Keratinocyte (primary cell): ENCODE measurements around the gene NEXN. TPM values are rescaled to one million over a fixed set of nuclear protein-coding genes. Genes with fewer than 3 reads are reported as not detected.
A peak's percentile ranks its signal among the peaks of the same experiment; 100 is the strongest.

Experiments
- DNase-seq: peaks from one replicate; pipeline ENCODE4 v3.0.0-alpha.2; 2011; ENCODE audit warnings: low read depth, missing footprints, low spot score
- FAIRE-seq: peaks from 2 replicates; lab custom pipeline; 2011; peaks lifted over from hg19 to GRCh38; lab: Jason Lieb, UNC
- H2AFZ ChIP-seq: 2 replicates; pipeline ENCODE4 v1.6.0; 2012; ENCODE audit warnings: low read length, control low read depth, inconsistent platforms; ENCODE audit not compliant: control insufficient read depth
- H3K27ac ChIP-seq: 2 replicates; pipeline ENCODE4 v1.5.1; 2011; ENCODE audit warnings: low read length; ENCODE audit not compliant: control insufficient read depth, insufficient read depth
- H3K27me3 ChIP-seq: 3 replicates; pipeline ENCODE4 v1.6.0; 2011; ENCODE audit warnings: low read length; ENCODE audit not compliant: control insufficient read depth, insufficient read depth; ENCODE audit errors: extremely low read depth
- H3K36me3 ChIP-seq, 2 experiments: 2 replicates in 1 of 2; 3 replicates in 1 of 2; pipeline ENCODE4 v1.5.1; 2011; ENCODE audit warnings: low read length in 2 of 2, mild to moderate bottlenecking in 1 of 2; ENCODE audit not compliant: control insufficient read depth in 2 of 2, insufficient read depth in 2 of 2; ENCODE audit errors: extremely low read depth in 1 of 2
- H3K4me1 ChIP-seq: 3 replicates; pipeline ENCODE4 v1.5.1; 2011; ENCODE audit warnings: low read length; ENCODE audit not compliant: control insufficient read depth, insufficient read depth; ENCODE audit errors: extremely low read depth
- H3K4me2 ChIP-seq: 3 replicates; pipeline ENCODE4 v1.6.0; 2011; ENCODE audit warnings: low read depth, low read length; ENCODE audit not compliant: control insufficient read depth, insufficient read depth; ENCODE audit errors: extremely low read depth
- H3K4me3 ChIP-seq, 3 experiments: fragments of 200-600 bp in 1 of 3; sonication (generic) in 1 of 3; 2 replicates in 2 of 3; 3 replicates in 1 of 3; pipeline ENCODE4 v1.5.1; 2011 to 2016; ENCODE audit warnings: low read length in 3 of 3, mild to moderate bottlenecking in 3 of 3, control low read depth in 2 of 3, inconsistent platforms in 1 of 3, low read depth in 1 of 3, mixed read lengths in 1 of 3, mixed run types in 1 of 3, moderate library complexity in 1 of 3; ENCODE audit not compliant: control insufficient read depth in 2 of 3, insufficient read depth in 2 of 3; ENCODE audit errors: extremely low read depth in 1 of 3
- H3K79me2 ChIP-seq: 2 replicates; pipeline ENCODE4 v1.6.0; 2012; ENCODE audit warnings: low read length; ENCODE audit not compliant: control insufficient read depth, insufficient read depth
- H3K9ac ChIP-seq: 3 replicates; pipeline ENCODE4 v1.6.0; 2011; ENCODE audit warnings: low read length; ENCODE audit not compliant: control insufficient read depth, insufficient read depth; ENCODE audit errors: extremely low read depth
- H3K9me1 ChIP-seq: 3 replicates; pipeline ENCODE4 v1.6.0; 2011; ENCODE audit warnings: low read length; ENCODE audit not compliant: control insufficient read depth, insufficient read depth; ENCODE audit errors: extremely low read depth
- H3K9me3 ChIP-seq: 2 replicates; pipeline ENCODE4 v1.5.1; 2012; ENCODE audit warnings: low read depth, low read length; ENCODE audit not compliant: control insufficient read depth
- H4K20me1 ChIP-seq: 3 replicates; pipeline ENCODE4 v1.6.0; 2011; ENCODE audit warnings: low read length; ENCODE audit not compliant: control insufficient read depth, insufficient read depth; ENCODE audit errors: extremely low read depth
- EZH2 ChIP-seq: IDR thresholded peaks from one replicate; pipeline ENCODE4 v1.6.1; 2012; ENCODE audit warnings: inconsistent platforms, mild to moderate bottlenecking, low read length, moderate library complexity
- dilution Hi-C: fragments of 300-500 bp; cut with MboI; formaldehyde crosslinking; loops from one replicate; pipeline ENCODE4 v1.7.0; 2020; ENCODE audit warnings: low sequenced_read_pairs; ENCODE audit not compliant: extremely low pct_ligation_motif_present
- polyA minus RNA-seq, 3 experiments: library from RNA; depleted of rRNA, polyadenylated mRNA; stranded (reverse); fragments of >200 nt; gene quantifications; 1 replicate in 1 of 3; 2 replicates in 1 of 3; 3 replicates in 1 of 3; pipeline ENCODE4 v1.2.3, GENCODE V29; 2011
- polyA plus RNA-seq, 5 experiments: library from polyadenylated mRNA; depleted of rRNA in 3 of 5; stranded (reverse) in 3 of 5; stranded (forward) in 1 of 5; unstranded in 1 of 5; fragments of >200 nt; gene quantifications; 1 replicate in 1 of 5; 2 replicates in 3 of 5; 3 replicates in 1 of 5; pipeline versions ENCODE4 v1.2.1 to v1.2.3, GENCODE V29; 2011 to 2012; ENCODE audit warnings: missing spikeins in 2 of 5, low read depth in 1 of 5, low replicate concordance in 1 of 5
- TF ChIP-seq, protein P1 (sequence below), 3 experiments: IDR thresholded peaks in 1 of 3; conservative IDR thresholded peaks in 1 of 3; optimal IDR thresholded peaks in 1 of 3; 2 replicates in 2 of 3; 3 replicates in 1 of 3; pipeline versions ENCODE3 to v1.5.1; 2011; ENCODE audit warnings: low read length in 3 of 3, mild to moderate bottlenecking in 3 of 3, moderate library complexity in 2 of 3, control low read depth in 1 of 3, inconsistent platforms in 1 of 3; ENCODE audit not compliant: insufficient read depth in 2 of 3; ENCODE audit errors: extremely low read depth in 1 of 3

The NEXN gene
- polyA plus RNA-seq (1.5 to 2.3 TPM (median 1.8 TPM) in 3 replicates), polyA minus RNA-seq (0.26 to 0.58 TPM in 2 of 3 replicates, not detected in the other)
- 5.9 TPM for polyA plus RNA-seq (2011; ENCODE audit: low read depth)
- 1.7 and 2.0 TPM in 2 replicates for polyA plus RNA-seq (2011; cell fraction: cytosol; rRNA removed)
- polyA plus RNA-seq (2011; cell fraction: nucleus; rRNA removed), result 2.8 and 4.4 TPM in 2 replicates
- polyA plus RNA-seq (2012; ENCODE audit: low replicate concordance), result 1.1 and 9.0 TPM in 2 replicates
- 0.58 TPM for polyA minus RNA-seq (2011; cell fraction: cytosol; rRNA and poly(A)+ RNA removed)
- polyA minus RNA-seq (2011; cell fraction: nucleus; rRNA and poly(A)+ RNA removed), result 1.9 and 3.9 TPM in 2 replicates

DNA sequence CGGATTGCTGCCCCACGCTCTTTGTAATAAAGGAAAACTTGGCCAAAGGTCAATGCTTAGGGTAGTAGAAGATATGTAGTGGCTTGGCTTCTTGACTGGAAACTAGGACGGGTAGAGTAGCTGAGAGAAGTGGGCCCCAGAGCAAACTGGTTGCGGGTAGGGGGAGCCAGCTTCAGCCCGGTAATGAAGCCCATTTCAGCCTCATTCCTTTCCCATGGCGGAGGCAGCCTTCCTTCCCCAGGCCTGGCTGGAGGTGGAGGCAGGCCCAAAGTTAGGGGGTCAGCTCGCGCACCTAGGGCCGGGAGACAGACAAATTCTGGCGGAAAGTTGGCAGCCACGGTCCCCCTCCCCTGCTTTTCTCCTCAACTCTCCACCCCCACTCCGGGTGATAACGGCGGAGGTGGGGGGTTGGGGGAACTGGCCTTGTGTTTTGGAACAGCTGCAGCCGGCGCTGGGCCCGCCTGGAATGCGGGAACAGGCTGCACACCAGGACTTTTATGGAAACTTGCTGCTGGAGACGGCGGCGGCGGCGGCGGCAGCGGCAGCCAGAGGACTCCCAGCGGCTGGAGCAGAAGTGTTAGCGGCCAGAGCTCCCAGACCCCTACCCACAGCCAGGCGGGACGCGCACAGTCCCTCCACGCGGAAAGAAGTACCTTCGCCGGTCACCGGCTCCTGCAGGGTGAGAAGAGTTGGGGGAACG lies at the start of gene NEXN:
Gene NEXN (plus strand): TSS at position 544 of the 700 bp plus-strand sequence. CDS start 27,483 bp downstream, outside the sequence.
- Histone ChIP-seq H3K9me3 (no peaks in the 10 kb centered on the region), H4K20me1 (no peaks in the 10 kb centered on the region), H3K79me2 (no peaks in the 10 kb centered on the region), H3K4me2 (peak within 1 kb of the TSS; percentile 92), H3K9ac (peak within 1 kb of the TSS; percentile 77), H2AFZ (peak within 1 kb of the TSS; percentile 93), H3K9me1 (no peaks in the 10 kb centered on the region), H3K4me1 (peaks cover 10% of the 10 kb centered on the region), H3K27me3 (no peaks in the 10 kb centered on the region), H3K4me3 (peak within 1 kb of the TSS; percentile 75 to 82 (median 77)), H3K36me3 (no peaks in the 10 kb centered on the region), H3K27ac (peak within 1 kb of the TSS; percentile 68)
- dilution Hi-C loops, result no loop called here
- FAIRE-seq, result no peak
- TF ChIP-seq EZH2, result no peak
- TF ChIP-seq, protein P1, sequence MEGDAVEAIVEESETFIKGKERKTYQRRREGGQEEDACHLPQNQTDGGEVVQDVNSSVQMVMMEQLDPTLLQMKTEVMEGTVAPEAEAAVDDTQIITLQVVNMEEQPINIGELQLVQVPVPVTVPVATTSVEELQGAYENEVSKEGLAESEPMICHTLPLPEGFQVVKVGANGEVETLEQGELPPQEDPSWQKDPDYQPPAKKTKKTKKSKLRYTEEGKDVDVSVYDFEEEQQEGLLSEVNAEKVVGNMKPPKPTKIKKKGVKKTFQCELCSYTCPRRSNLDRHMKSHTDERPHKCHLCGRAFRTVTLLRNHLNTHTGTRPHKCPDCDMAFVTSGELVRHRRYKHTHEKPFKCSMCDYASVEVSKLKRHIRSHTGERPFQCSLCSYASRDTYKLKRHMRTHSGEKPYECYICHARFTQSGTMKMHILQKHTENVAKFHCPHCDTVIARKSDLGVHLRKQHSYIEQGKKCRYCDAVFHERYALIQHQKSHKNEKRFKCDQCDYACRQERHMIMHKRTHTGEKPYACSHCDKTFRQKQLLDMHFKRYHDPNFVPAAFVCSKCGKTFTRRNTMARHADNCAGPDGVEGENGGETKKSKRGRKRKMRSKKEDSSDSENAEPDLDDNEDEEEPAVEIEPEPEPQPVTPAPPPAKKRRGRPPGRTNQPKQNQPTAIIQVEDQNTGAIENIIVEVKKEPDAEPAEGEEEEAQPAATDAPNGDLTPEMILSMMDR (optimal IDR thresholded peaks at IDR 0.05 in 1 of 3, IDR thresholded peaks at IDR 0.05 in 1 of 3, conservative IDR thresholded peaks at IDR 0.05 in 1 of 3; ENCODE audit: extremely low read depth in 1 of 3, insufficient read depth in 2 of 3, low read length in 3 of 3), result no peak
- no peak for DNase-seq

DNA sequence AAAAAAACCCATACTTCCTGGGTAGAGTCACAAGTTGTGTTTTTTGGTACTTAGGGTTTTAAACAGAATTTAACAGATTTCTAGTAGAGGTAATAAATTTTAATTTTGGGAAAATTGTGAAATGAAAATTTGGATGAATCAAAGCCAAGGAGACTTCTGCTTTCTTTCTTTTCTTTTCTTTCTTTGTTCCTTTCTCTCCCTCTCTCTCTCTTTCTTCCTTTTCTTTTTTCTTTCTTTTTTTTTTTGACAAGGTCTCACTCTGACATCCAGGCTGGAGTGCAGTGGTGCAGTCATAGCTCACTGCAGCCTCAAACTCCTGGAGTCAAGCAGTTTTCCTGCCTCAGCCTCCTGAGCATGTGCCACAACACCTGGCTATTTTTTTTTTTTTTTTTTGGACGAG lies 46.9 kb upstream of the NEXN start:
- no peak for DNase-seq
- Histone ChIP-seq H3K4me2 (no peak overlapping the region), H3K27ac (no peak overlapping the region), H3K4me1 (no peaks in the 10 kb centered on the region), H2AFZ (no peak overlapping the region), H3K79me2 (no peaks in the 10 kb centered on the region), H3K27me3 (no peaks in the 10 kb centered on the region), H3K9me3 (no peaks in the 10 kb centered on the region), H4K20me1 (no peaks in the 10 kb centered on the region), H3K9ac (no peak overlapping the region), H3K9me1 (no peaks in the 10 kb centered on the region), H3K36me3 (peaks cover 0 to 2% of the 10 kb centered on the region in 2 experiments), H3K4me3 (no peak overlapping the region)
- TF ChIP-seq, protein P1 (optimal IDR thresholded peaks at IDR 0.05 in 1 of 3, IDR thresholded peaks at IDR 0.05 in 1 of 3, conservative IDR thresholded peaks at IDR 0.05 in 1 of 3; ENCODE audit: extremely low read depth in 1 of 3, insufficient read depth in 2 of 3, low read length in 3 of 3), result no peak
- no peak for TF ChIP-seq EZH2
- dilution Hi-C loops, result no loop called here
- no peak for FAIRE-seq
